22Rv1 (cell line): ENCODE measurements around the gene SYNE2.

Source experiments
- H3K27ac ChIP-seq: fragments of 450-650 bp; 2 replicates; pipeline ENCODE4 v1.5.1; 2017
- ZFX ChIP-seq: fragments of 450-650 bp; IDR thresholded peaks from 2 replicates; pipeline ENCODE4 v1.6.1; 2017; ENCODE audit warnings: antibody characterized with exemption, borderline replicate concordance
- TF ChIP-seq, protein P1 (sequence below): fragments of 450-650 bp; IDR thresholded peaks from 2 replicates; pipeline ENCODE4 v1.5.1; 2017; ENCODE audit warnings: mild to moderate bottlenecking

SYNE2 gene

DNA sequence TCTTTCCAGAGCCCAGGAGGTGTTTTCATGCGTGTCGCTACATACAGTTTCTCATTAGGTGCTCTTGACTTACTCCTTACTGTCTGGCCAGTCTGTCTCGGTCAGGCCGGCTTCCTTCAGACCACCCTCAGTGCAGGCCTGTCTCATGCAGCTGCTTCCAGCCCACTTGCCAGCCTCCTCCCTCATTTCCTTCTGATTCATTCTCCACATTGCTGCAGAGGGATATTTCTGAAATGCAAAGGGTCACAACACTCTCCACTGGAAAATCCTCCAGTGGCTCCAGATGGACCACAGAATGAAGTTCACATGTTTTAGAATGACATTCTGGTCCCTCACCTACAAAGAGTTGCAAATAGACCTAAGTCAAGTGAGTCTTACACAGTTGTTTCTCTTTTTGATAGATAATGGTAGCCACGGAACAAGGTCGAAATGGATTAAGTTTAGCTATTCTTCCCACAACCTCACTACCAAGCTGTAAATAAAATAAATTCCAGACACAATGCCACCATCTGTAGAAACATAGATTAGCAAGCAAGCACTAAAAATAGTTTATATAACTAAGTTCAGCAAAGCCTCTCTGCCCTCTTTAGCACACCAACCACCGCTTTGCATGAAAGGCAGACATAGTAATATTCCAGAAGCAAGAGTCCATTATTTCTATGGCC is 294.5 kb downstream of the SYNE2 start:
- TF ChIP-seq, protein P1, sequence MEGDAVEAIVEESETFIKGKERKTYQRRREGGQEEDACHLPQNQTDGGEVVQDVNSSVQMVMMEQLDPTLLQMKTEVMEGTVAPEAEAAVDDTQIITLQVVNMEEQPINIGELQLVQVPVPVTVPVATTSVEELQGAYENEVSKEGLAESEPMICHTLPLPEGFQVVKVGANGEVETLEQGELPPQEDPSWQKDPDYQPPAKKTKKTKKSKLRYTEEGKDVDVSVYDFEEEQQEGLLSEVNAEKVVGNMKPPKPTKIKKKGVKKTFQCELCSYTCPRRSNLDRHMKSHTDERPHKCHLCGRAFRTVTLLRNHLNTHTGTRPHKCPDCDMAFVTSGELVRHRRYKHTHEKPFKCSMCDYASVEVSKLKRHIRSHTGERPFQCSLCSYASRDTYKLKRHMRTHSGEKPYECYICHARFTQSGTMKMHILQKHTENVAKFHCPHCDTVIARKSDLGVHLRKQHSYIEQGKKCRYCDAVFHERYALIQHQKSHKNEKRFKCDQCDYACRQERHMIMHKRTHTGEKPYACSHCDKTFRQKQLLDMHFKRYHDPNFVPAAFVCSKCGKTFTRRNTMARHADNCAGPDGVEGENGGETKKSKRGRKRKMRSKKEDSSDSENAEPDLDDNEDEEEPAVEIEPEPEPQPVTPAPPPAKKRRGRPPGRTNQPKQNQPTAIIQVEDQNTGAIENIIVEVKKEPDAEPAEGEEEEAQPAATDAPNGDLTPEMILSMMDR = no peak
- no peak for TF ChIP-seq ZFX
- H3K27ac ChIP-seq = no peak overlapping the region

DNA sequence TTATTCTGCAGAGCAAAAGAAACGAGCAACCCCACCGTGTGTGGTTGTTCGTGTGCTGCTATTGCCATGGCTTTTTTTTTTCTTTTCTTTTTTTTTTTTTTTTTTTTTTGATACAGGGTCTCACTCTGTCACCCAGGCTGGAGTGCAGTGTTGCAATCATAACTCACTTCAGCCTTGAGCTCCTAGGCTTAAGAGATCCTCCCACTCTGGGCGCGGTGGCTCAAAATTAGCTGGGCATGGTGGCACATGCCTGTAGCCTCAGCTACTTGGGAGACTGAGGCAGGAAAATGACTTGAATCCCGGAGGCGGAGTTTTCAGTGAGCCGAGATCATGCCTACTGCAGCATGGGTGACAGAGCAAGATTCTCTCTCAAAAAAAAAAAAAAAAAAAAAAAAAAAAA is 297.1 kb downstream of the SYNE2 start:
- TF ChIP-seq, protein P1 = no peak
- TF ChIP-seq ZFX = no peak
- no peak overlapping the region for H3K27ac ChIP-seq

DNA sequence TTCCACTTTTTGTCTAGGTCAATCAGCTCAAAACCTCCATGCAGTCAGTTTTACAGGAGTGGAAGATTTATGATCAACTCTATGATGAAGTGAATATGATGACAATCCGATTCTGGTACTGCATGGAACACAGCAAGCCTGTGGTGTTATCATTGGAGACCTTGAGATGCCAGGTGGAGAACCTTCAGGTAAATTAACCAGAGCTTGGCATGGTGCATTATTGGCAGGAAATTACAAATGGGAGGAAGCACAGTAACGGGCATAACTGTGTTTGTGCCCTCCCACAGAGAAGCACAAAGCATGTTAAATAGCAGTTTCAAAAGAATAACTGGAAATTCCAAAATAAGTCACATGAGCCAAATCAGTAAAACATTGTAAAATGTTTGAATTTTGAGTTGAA is 305.8 kb downstream of the SYNE2 start:
- TF ChIP-seq, protein P1 = no peak
- TF ChIP-seq ZFX = no peak
- no peak overlapping the region for H3K27ac ChIP-seq

DNA sequence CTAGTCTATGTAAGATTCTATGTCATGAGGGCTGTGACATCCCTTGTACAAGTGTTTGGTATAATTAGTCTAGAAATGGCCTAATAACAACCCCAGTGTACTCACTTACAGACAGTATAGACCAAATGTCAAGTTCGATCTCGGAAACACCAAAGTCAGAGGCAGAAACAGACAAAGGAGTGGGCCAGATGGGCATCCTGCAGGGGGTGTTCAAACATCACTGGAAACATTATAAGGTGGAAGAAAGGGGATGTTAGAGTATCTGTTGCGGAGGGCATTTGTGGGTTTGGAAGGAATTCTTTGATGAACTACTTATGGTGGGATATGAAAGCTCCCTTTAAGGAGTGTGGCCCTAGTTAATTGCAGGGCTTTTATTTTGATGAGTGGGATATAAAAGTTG is 306.8 kb downstream of the SYNE2 start:
- no peak overlapping the region for H3K27ac ChIP-seq
- TF ChIP-seq, protein P1 = no peak
- no peak for TF ChIP-seq ZFX

DNA sequence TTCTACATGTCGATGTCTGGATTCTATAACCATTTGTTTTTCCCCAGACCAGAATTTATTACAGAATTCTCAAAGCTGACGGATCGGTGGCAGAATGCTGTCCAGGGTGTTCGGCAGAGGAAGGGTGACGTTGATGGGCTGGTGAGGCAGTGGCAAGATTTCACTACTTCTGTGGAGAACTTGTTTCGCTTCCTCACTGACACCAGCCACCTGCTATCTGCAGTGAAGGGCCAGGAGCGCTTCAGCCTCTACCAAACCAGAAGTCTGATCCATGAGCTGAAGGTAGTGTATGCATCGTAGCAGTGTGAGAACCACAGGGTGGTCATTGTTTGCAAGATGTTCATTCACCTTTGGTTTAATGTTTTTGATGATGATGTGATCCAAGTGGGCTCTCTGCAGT is 317.4 kb downstream of the SYNE2 start:
- TF ChIP-seq, protein P1 = no peak
- no peak for TF ChIP-seq ZFX
- no peak overlapping the region for H3K27ac ChIP-seq

DNA sequence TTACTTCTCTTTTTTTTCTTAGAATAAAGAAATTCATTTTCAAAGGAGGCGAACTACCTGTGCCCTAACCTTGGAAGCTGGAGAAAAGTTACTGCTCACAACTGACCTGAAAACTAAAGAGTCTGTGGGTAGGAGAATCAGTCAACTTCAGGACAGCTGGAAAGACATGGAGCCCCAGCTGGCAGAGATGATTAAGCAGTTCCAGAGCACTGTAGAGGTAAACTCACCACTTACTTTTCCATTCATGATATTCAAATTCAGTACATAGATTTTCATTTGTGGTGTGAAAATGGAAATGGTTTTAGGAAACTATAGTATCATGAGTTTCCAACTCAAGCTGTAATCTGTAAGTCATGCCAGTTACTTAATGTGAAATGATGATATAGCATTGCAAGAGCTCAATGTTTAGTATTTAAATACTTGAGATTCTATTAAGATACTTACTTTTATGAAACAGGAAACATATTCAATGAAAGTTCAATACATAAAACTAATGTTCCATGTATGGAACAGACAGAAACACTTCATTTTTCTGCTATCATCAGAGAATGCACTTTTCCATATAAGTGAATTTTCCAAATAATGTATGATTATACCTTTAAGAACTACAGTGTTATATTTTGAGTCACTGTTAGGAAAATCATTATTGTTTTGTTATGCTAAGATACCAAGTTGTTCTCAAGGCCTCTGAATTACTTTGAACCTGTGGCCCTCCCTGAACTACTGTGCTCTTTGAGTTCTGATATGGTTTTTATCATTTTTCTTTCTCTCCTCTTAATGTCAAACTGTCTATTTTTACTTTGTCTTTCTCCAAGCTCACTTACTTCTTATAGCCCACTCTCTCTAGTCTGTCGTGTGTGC is 322.3 kb downstream of the SYNE2 start:
- H3K27ac ChIP-seq = no peak overlapping the region
- no peak for TF ChIP-seq ZFX
- TF ChIP-seq, protein P1 = no peak

DNA sequence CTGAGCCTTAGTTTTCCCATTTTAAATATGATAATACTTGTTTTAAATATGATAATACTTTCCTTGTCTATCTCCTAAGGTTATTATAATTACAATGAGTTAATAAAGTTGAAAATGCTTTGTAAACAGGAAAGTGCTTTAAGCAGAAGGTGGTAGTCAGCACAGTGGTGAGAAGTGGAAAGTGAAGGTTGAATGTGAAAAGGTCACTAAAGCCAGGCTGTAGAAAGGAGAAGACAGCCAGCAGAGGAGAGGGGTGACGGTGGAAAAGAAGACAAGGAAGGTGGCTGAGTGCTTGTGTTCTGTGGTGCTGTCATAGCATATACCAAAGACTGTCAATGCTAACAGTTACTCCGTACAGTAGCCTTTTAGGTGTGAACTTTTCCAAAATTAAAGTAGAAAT is 323.5 kb downstream of the SYNE2 start:
- TF ChIP-seq, protein P1 = no peak
- no peak for TF ChIP-seq ZFX
- H3K27ac ChIP-seq = no peak overlapping the region
